ENCODE results near the gene MOB1A.
A peak's percentile ranks its signal among the peaks of the same experiment; 100 is the strongest.
"Not testable (repeated sequence)": the region's sequence is repeated elsewhere in the genome, so short reads cannot be mapped to it uniquely, and the experiment has no call there.

MOB1A gene

DNA sequence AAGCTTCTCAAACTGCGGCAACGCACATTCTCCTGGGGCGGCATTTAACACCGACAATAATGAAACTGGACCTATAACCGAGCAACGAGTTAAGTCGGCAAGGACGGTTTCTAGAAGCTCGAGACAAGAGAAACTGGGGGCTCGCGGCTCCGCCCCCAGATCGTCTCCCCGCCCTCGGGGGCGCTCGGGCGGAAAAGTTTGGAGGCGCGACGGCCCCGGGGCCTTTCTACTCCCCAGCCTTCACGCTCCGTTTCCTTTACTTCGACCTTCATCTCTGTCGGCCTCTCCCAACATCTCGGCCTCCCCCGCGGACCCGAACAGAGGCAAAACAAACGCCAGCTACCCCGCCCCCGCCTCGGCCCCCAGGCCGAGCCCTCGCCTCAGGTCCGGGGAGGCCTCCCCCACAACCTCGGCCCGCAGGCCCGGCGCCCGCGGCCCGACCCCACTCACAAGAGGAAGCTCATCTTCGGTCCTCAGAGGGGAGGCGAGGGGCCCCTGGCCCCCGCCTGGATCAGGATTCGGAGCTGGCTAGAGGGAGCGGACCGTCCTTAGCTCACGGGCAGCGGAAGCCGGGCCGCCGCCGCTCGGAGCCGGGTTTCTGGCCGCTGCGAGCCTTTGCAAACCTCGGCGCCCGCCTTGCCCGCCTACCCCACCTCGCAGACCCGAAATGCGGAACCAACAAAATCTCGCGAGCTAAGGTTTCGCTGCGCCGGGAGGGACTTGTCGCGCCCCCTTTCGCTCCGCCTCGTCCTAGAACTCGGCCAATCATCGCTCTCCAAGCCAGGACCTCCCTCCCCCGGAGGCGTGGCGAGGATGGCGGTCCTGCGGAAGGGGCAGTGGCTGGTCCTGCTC lies at the start of gene MOB1A:
Gene MOB1A (minus strand): TSS at position 669 of the 852 bp plus-strand sequence. CDS start 205 bp downstream, at position 464.
- peak; percentile 95 for DNase-seq

DNA sequence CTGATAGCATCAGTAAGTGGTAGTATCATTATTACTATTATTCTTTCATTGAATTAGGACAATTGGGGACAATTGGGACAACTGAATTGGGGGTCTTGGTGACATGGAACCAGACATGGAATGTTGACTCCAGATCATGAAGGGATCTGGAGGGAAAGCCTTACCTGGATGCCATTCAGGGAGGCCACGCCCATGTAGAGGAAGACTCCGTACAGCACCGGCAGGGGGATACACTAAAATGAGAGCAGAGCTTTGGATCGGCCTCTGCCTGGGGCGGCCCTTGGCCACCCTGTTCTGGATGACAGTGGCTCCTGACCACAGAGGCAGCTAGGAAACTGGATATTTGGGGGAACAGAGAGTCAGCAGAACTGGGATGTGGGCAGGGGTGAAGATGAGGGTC lies 49.0 kb upstream of the MOB1A start:
- no peak for DNase-seq

DNA sequence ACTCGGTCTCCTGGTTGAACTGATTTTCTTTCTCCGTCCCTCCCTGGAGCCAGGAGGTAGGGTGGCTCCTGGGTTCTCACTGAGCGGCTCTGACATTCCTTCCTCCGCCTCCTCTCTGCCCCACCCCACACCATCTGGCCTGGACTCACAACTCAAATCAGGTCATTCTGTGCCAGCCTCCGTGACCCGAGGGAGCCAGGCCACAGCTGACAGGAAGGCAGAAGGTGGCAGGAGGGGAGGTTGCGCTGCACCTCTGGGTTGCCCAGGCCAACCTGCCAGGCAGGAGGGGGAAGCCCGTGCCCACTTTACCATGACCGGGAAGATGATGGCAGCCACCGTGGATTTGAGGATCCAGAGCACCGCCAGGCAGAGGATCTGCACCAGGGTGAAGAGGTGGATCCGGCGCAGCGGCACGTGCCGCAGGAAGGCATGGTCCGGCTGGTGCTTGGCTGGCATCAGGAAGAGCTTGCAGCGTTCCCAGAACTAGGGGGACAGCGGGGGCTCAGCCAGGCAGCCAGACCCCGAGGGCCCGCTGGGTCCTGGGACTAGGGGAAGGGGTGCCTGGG lies 48.1 kb upstream of the MOB1A start:
- DNase-seq = no peak

DNA sequence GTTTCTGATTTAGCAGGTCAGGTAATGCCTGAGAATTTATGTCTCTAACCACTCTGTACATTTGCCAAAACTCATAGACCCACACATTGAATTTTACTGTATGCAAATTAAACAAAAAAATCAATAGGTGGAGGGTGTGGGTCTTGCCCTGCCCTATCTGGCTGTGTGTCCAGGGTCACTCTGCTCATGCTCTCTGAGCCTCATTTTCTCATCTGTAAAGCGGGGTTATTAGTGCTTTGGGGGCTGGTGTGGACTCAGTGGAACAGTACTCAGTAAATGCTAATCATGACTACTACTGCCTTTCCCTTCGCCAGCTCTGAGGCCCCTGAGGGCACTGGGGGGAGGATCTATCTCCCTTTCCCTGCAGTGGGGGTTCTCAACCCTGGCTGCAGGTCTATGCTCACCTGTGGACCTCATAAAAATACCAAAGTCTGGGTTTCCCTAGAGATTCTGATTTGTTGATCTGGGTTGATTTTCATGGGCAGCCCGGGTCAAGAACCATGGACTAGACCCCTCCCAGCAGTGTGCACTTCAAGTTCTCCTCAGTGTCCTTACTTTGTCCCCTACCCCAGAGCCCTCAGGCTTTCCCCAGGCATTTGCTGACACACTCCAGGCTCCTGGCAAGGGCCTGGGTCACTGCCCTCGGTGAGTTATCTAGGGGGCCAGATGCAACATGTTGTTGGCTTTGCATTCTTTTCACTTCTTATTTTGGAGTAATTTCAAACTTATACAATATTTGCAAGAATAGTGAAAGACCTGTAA lies 47.2 kb upstream of the MOB1A start:
- DNase-seq = no peak

DNA sequence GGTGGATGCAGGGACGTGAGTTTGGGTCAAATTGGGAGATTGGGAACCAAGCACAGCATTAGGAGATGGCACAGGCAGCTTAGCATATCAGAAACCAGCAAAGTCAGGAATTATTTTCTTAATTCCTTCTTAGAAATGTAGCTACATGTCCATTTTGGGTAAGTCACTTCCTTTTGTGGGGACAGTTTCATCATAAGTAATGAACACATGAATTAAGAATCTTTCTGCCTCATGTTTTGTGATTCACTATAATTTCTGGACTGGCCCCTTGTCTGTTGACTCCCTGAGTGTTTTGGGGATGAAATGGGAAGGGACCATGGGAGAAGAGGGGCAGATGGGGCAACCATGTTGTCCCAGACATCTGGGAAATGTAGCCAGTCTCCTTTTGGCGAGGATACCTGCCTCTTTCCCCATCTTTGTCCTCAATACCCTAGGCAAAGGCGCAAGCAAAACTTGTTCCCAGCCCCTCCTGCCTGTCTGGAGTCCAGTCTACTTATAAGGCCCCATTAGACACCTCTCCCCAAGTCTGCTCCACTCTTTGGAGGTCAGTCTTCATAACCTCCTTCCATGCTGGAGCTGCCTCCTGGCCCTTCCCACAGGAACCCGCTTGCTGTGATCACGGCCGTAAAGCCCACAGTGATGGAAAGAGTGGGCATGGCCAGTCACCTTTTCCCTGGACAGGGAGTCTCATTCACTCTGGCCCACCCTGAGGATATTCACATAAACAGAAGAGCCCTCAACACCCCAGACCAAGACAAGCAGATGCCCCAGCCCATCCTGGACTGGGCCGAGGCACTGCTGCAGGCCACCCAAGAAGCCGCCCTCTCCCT lies 45.5 kb upstream of the MOB1A start:
- DNase-seq = no peak

DNA sequence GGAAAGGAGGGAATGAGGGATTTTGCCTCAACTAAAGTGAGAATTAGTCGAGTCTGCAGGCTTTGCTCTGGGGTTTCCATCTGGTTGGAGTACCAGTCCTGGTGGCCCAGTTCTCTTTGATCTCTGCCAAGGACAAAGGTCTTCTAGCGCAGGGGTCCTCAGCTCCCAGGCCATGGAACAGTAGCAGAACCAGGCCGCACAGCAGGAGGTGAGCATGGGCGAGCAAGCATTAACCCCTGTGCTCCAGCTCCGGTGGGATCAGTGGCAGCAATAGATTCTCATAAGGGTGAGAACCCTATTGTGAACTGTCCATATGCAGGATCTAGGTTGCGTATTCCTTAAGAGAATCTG lies 43.6 kb upstream of the MOB1A start:
- DNase-seq = no peak

DNA sequence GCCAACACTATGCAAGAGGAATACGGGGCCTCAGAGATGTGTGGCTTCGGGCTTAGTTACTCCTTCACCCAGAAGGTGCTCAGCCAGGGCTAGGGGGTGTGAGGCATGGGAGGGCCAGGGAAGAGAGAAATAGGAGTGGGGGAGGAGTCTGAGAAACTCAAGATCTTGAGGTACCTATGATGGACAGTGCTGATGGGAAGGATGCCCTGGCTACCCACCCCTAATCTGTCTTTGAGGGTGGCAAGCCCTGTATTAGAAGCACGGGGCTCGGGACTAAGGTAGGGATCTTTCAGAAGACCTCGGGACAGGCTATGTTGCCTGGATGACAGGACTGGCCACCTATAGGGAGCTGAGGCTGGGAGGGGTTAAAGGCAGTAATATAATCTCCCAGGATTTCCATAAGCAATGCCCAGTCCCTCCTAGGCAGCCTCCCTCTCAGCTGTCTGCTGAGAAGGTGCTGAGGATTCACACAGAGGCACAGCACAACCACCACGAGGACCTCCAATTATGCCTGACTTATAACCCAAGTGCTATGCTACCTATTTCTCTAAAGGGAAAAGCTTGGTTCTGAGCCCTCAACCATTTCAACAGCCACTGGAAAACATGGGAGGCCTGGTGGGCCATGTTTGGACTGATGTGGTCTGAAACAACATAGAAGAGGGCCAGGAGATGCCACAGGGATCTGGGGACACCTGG lies 43.1 kb upstream of the MOB1A start:
- DNase-seq = no peak

DNA sequence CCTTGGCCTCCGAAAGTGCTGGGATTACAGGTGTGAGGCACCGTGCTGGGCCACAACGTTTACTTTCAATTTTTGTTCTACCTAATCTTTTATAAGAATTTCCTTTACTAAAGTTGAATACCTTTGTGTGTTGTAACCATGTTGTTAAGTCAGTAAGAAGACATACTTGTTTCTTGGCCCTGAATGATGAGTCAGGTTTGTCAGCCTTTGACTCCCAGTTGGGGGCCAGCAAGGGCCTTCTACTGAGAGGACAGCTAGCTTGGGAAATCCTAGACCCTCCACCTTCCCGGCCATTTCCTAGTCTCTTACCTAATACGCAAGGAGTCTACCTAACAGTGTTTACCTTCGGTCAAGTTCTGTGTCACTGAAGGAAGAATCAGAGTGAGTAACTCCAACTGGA lies 42.4 kb upstream of the MOB1A start:
- no peak for DNase-seq

DNA sequence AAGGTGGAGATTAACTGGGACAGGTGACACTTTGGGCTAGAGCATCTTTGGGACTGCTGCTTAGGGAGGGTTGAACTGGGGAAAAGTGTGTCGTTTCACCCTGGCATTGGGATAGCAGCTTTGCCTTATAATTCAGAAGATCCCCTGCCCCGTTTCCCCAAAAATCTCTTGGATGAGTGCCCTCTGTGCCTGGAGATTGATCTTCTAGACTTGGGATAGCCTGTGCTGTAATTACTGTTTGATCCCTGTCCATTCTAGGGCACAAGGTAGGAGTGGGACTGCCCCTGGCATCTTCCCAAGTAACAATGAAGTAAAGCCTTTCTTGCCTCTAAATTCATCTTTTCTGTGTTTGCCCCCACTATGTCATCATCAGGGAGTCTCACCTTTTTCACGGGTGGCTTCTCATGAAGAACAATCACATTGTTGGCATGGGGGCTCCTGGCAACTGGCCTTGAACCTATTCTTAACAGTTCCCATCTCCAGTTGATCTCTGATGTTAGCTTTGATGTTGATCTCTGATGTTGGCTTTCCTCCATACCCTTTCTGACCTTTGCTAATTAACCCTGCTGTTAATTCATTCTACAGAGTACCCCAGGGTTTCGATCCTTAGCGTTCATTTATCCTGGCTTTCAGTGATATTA lies 41.3 kb upstream of the MOB1A start:
- no peak for DNase-seq

DNA sequence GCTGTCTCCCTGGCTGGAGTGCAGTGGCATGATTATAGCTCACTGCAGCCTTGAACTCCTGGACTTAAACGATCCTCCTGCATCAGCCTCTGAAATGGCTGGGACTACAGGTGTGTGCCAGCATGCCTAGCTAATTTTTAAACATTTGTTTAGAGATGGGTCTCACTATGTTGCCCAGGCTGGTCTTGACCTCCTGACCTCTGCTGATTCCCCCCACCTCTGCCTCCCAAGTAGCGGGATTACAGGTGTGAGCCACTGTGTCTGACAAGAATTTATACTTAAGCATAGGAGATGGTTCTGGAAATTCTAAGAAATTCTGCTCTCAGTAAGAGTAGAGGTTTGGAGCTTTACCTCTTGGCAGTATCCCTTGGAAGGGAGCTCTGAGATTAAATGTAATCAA lies 38.0 kb upstream of the MOB1A start:
- no peak for DNase-seq

DNA sequence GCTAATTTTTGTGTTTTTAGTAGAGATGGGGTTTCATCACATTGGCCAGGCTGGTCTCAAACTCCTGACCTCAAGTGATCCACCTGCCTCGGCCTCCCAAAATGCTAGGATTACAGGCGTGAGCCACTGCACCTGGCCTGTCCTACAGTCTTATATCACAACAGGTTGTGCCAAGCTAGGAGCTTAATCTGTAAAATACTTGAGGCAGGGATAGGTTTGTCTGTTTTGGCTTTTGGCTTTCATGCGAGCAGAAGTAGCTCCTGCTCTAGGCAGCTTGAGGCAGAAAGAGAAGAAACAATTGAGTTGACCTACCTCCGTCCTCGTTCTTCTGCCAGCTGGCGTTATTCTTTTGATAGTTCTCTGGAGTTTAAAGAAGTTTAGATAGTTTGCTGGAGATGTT lies 37.1 kb upstream of the MOB1A start:
- DNase-seq = not testable (repeated sequence)

DNA sequence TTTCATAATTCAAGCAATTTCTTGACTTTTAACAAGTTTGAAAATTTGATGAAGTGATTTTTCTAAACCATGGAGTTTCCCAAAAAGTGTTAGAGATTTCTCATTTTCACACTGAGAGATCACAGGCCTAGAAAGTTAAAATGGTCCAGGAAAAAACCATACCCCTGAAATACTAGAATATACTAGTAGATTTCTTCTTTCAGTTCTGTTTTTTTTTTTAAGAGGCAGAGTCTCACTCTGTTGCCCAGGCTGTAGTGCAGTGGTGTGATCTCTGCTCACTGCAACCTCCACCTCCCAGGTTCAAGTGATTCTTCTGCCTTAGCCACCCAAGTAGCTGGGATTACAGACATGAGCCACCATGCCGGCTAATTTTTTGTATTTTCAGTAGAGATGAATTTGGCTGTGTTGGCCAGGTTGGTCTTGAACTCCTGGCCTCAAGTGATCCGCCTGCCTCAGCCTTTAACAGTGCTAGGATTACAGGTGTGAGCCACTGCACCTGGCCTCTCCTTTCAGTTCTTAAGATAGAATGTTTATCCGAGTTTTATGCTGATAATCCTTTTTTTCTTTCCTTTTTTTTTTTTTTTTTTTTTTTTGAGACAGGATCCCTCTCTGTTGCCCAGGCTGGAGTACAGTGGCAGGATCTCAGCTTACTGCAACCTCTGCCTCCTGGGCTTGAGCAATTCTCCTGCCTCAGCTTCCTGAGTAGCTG lies 34.2 kb upstream of the MOB1A start:
- no peak for DNase-seq

DNA sequence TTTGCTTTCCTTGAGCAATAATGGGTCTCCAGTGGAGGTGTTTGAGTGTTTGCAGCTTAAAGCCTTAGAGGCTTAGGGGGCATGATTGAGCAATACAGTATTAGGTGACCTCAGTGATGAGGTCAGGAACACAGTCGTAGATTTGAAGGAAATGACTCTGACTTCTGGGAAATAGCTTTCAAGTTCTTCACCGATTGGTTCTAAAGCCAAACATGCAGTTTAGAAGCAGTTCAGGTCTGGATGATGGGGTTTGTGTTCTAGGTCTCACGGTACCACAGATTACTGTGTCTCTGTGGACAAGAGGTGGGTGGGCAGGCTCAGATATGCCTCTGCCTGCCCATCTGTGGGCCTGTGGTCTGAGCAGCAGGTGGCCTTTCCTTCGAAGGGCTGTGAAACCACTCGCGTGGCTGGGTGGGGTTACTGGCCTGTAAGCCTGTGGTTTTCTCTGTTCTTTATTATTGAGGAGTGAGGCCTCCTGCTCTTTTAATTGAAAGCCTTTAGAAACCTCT lies 27.6 kb upstream of the MOB1A start:
- DNase-seq = no peak

DNA sequence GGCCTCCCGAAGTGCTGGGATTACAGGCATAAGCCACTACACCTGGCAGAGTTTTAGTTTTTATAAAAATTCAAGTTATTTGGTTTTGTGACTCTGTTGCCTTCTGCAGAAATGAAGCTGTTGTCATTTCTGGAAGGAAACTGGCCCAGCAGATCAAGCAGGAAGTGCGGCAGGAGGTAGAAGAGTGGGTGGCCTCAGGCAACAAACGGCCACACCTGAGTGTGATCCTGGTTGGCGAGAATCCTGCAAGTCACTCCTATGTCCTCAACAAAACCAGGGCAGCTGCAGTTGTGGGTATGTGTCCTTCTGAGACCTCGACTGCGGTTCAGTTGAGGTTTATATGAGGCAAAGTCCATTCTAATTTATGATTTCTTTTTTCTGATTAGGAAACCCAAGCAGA lies 26.9 kb upstream of the MOB1A start:
- no peak for DNase-seq

DNA sequence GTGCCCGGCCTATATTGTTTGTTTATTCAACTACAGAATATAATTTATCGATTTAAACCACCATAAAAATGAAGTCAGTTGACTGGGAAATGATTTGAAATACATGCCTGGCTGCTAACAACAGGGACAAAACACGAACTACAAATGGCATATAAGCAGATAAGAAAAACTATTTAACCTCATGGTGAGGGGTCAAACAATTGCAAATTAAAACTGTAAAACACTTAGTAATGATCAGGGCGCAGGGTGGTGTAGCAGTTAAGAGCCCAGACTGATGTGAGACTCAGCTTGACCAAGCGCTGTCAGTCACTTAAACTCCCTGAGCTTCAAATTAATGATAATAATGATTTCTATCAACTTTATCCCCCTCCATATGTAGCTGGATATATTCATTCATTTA lies 26.4 kb upstream of the MOB1A start:
- no peak for DNase-seq

DNA sequence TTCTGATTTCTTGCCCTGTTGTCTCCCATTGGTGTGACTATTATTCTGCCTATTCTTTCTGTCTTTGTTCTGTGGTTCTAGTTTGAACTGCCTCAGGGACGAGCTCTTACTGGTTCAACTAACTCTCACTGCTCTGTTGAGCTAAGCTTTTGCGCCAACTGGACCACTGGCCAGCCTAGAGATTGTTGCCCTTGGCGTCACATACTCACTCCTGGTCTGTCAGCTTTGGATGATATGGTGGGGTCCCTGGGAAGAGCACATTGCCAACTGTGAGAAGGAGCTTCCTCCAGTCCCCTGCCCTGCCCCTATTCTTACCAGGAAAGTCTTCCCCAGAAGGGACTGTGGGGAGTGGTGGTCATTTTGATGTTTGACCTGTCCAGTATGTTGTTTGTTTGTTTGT lies 25.8 kb upstream of the MOB1A start:
- no peak for DNase-seq

DNA sequence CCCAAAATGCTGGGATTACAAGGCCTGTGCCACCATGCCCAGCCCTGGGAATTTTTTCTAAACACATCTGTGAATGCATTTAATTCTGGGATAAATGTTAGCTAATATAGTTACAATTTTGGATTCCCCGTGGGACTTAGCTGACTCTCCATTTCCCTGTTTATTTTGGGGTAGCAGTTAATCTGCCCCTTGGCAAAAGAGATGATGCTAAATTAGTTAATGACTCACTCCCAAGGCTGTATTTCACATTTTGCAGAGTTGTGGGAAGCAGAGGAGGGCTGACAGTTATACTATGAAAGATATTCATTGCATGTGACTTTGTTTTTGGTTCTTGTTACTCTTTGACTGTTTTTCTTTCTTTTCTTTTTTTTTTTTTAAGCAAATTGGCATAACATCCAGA lies 22.9 kb upstream of the MOB1A start:
- no peak for DNase-seq

DNA sequence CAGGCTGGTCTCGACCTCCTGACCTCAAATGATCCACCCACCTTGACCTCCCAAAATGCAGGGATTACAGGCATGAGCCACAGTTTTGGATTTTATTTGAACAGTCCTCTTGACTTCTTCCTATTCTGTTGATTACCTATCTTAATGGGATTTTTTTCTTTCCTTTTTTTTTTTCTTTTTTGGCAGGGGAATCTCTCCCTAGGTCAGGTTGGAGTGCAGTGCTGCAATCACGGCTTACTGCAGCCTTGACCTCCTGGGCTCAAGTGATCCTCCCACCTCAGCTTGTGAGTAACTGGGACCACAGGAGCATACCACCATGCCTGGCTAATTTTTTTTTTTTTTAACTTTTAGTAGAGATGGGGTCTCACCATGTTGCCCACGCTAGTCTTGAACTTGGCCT lies 22.5 kb upstream of the MOB1A start:
- no peak for DNase-seq

DNA sequence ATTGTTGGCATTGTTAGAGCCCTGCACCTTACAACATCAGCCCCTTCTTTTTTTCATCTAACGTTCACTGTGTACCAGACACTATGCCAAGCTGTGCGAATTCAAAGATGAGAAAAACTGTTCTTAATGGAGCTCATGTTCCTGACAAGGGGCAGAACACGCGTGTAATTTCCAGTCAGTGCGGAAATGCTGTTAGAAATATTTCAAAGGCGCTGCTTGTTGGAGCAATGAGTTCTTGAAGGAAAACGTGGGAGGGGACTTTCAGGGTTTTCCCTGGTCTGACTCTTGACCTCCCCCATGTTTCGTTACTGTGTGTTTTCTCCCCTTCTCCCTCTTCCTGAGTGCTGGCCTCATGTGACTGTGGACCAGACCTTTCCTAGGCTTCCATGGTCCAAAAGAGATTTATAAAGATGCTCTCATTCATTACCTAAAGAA lies 21.2 kb upstream of the MOB1A start:
- DNase-seq = no peak

DNA sequence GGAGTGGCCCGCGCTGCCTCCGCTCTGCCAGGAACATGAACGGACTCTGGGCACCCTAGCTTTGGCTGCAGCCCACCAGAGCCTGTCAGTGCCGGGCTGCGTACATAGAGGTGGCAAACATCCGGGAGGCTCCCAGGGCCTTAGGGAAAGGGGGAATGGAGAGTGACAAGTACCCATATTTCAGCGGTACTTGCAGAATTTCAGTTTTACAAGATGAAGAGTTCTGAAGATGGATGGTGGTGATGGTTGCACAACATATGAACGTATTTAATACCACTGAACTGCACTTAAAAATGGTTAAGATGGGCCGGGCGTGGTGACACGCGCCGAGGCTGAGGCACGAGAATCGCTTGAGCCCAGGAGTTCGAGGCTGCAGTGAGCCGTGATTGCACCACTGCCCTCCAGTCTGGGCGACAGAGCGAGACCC lies 20.6 kb upstream of the MOB1A start:
- no peak for DNase-seq
